Esophagus muscularis mucosa (tissue), 4 donors: Measurements from ENCODE around the gene KCNQ5. TPM values are rescaled to one million over a fixed set of nuclear protein-coding genes. Genes with fewer than 3 reads are reported as not detected.

Experiments used
- DNase-seq: peaks from one replicate; pipeline ENCODE4 v3.0.0-alpha.2; 2017; ENCODE audit errors: extremely low spot score
- H3K27ac ChIP-seq, 4 donors: fragments of 200-600 bp; sonication (generic); replicated peaks in 1 of 4; 1 replicate in 3 of 4; 2 replicates in 1 of 4; pipeline ENCODE4 v1.5.1; 2016 to 2019; ENCODE audit warnings: mild to moderate bottlenecking in 1 of 4
- H3K27me3 ChIP-seq, 4 donors: fragments of 200-600 bp; sonication (generic); one replicate each; pipeline versions ENCODE4 v1.5.1 to v1.6.0; 2016 to 2019
- H3K36me3 ChIP-seq, 4 donors: fragments of 200-600 bp; sonication (generic); one replicate each; pipeline ENCODE4 v1.5.1; 2016 to 2019
- H3K4me1 ChIP-seq, 4 donors: fragments of 200-600 bp; sonication (generic); one replicate each; pipeline ENCODE4 v1.5.1; 2016 to 2019
- H3K4me3 ChIP-seq, 4 donors: fragments of 200-600 bp; sonication (generic); 1 replicate in 2 of 4; 2 replicates in 2 of 4; pipeline ENCODE4 v1.5.1; 2016 to 2019; ENCODE audit warnings: mild to moderate bottlenecking in 4 of 4, moderate library complexity in 1 of 4
- H3K9me3 ChIP-seq, 4 donors: fragments of 200-600 bp; sonication (generic); 1 replicate in 3 of 4; 2 replicates in 1 of 4; pipeline ENCODE4 v1.5.1; 2016 to 2019
- CTCF ChIP-seq, 3 experiments: fragments of 200-600 bp in 2 of 3; fragments of 450-650 bp in 1 of 3; sonication (generic) in 2 of 3; IDR thresholded peaks; one replicate each; pipeline ENCODE4 v1.5.1; 2017 to 2019; ENCODE audit warnings: antibody characterized with exemption in 3 of 3, mild to moderate bottlenecking in 2 of 3, moderate library complexity in 1 of 3
- EP300 ChIP-seq: sonication (generic); formaldehyde crosslinking; IDR thresholded peaks from one replicate; pipeline ENCODE4 v1.6.1; 2017; ENCODE audit warnings: antibody characterized with exemption
- POLR2A ChIP-seq: fragments of 450-650 bp; IDR thresholded peaks from one replicate; pipeline ENCODE4 v1.6.1; 2017; ENCODE audit warnings: antibody characterized with exemption, moderate library complexity, mild to moderate bottlenecking, low read depth
- POLR2AphosphoS5 ChIP-seq, 2 donors: sonication (generic); formaldehyde crosslinking; IDR thresholded peaks; one replicate each; pipeline ENCODE4 v1.6.1; 2017; ENCODE audit warnings: antibody characterized with exemption in 2 of 2
- WGBS: methylation state at CpG from one replicate; pipeline ENCODE4 v1.1.5; 2018; 5-methylcytosine and 5-hydroxymethylcytosine counted together
- intact Hi-C: fragments of 100-400 bp; cut with DNase I; formaldehyde crosslinking; loops from one replicate; pipeline ENCODE4 v1.15.1; 2023
- total RNA-seq, 4 donors: library from RNA; depleted of rRNA; stranded (reverse); fragments of >200 nt; gene quantifications; one replicate each; pipeline versions ENCODE4 v1.1.0 to v1.2.1, GENCODE V29; 2016

The KCNQ5 gene
- total RNA-seq, 4 donors from 2014 or later, result 1.2 to 2.2 (median 1.8) TPM

- H3K4me1 ChIP-seq, result peaks cover 0 to 13% (median 12%) of the 10 kb centered on the region in 4 donors
- no peaks in the 10 kb centered on the region for H3K36me3 ChIP-seq
- H3K27ac ChIP-seq, result no peak overlapping the region
- no peak overlapping the region for H3K4me3 ChIP-seq
- WGBS, result 65% methylated on average over 6 of the region's 6 CpGs
- TF ChIP-seq POLR2A (no peak), EP300 (no peak), CTCF (IDR thresholded peaks at IDR 0.05) (no peak), POLR2AphosphoS5 (IDR thresholded peaks at IDR 0.05) (no peak)
- intact Hi-C loops, result no loop called here
- no peaks in the 10 kb centered on the region for H3K9me3 ChIP-seq
- DNase-seq, result no peak
- no peaks in the 10 kb centered on the region for H3K27me3 ChIP-seq
Measured at GRCh38 chr6:72811971-72812421, 190.1 kb downstream of the KCNQ5 start.

- H3K9me3 ChIP-seq, result no peaks in the 10 kb centered on the region
- 78% methylated on average over 7 of the region's 7 CpGs for WGBS
- no peaks in the 10 kb centered on the region for H3K27me3 ChIP-seq
- no peak overlapping the region for H3K4me3 ChIP-seq
- TF ChIP-seq EP300 (no peak), POLR2A (no peak), POLR2AphosphoS5 (IDR thresholded peaks at IDR 0.05) (no peak), CTCF (IDR thresholded peaks at IDR 0.05) (no peak)
- H3K4me1 ChIP-seq, result peaks cover 0 to 13% (median 12%) of the 10 kb centered on the region in 4 donors
- intact Hi-C loops, result no loop called here
- DNase-seq, result no peak
- no peak overlapping the region for H3K27ac ChIP-seq
- H3K36me3 ChIP-seq, result no peaks in the 10 kb centered on the region
Measured at GRCh38 chr6:72813807-72814596, 192.1 kb downstream of the KCNQ5 start.

DNA sequence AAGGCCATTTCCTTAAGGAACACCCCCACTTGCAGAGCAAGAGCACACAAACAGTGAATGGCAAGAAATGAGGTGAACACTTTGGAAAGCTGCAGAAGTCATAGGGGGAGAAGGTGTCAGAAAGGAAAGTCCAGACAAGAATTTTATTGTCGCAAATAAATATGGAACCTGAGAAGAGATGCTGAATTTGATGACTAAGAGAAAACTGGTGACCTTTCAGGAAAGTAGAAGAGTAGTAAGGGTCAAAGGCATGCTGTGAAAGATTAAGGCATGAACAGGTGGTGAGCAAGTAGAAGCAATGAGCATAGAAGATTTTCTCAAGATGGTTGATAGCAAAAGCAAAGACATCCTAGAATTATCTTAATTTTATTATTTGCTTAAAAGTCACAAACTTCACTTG lies 194.2 kb downstream of the KCNQ5 start:
- Histone ChIP-seq H3K4me3 (no peak overlapping the region), H3K9me3 (no peaks in the 10 kb centered on the region), H3K27me3 (no peaks in the 10 kb centered on the region), H3K27ac (no peak overlapping the region), H3K36me3 (no peaks in the 10 kb centered on the region), H3K4me1 (no peaks in the 10 kb centered on the region)
- intact Hi-C loops, result no loop called here
- TF ChIP-seq CTCF (IDR thresholded peaks at IDR 0.05), result no peak
- no peak for TF ChIP-seq POLR2AphosphoS5 (IDR thresholded peaks at IDR 0.05)
- DNase-seq, result no peak
- 100% methylated on average over 1 of the region's 1 CpG for WGBS

GRCh38 chr6:72817208-72817607 lies 195.3 kb downstream of the KCNQ5 start:
- DNase-seq, result no peak
- 86% methylated on average over 2 of the region's 2 CpGs for WGBS

GRCh38 chr6:72819609-72820008 lies 197.7 kb downstream of the KCNQ5 start:
- H3K9me3 ChIP-seq, result no peaks in the 10 kb centered on the region
- 88% methylated on average over 2 of the region's 2 CpGs for WGBS
- DNase-seq, result no peak
- H3K36me3 ChIP-seq, result no peaks in the 10 kb centered on the region
- intact Hi-C loops, result no loop called here
- H3K27me3 ChIP-seq, result no peaks in the 10 kb centered on the region
- no peak overlapping the region for H3K4me3 ChIP-seq
- H3K4me1 ChIP-seq, result no peaks in the 10 kb centered on the region
- no peak for TF ChIP-seq POLR2A
- TF ChIP-seq EP300, result no peak
- TF ChIP-seq POLR2AphosphoS5 (IDR thresholded peaks at IDR 0.05), result no peak
- TF ChIP-seq CTCF (IDR thresholded peaks at IDR 0.05), result no peak
- H3K27ac ChIP-seq, result no peak overlapping the region

More at GRCh38 chr6:72817208-72817607, 195.3 kb downstream of the KCNQ5 start:
- Histone ChIP-seq H3K36me3 (no peaks in the 10 kb centered on the region), H3K27ac (no peak overlapping the region), H3K27me3 (no peaks in the 10 kb centered on the region), H3K4me1 (no peaks in the 10 kb centered on the region), H3K9me3 (no peaks in the 10 kb centered on the region), H3K4me3 (no peak overlapping the region)
- intact Hi-C loops, result no loop called here
- TF ChIP-seq POLR2A, result no peak
